ENCODE data around the gene SSUH2. TPM values are rescaled to one million over a fixed set of nuclear protein-coding genes. Genes with fewer than 3 reads are reported as not detected.

SSUH2 gene
- polyA plus RNA-seq, 3 donors, result not detected

- H2AFZ ChIP-seq (ENCODE audit: insufficient read depth, low read depth, low read length, poor library complexity, severe bottlenecking), result no peak overlapping the region
- H3K4me1 ChIP-seq (ENCODE audit: control insufficient read depth in 1 of 2, insufficient read depth in 2 of 2, low read length in 2 of 2), result no peaks in the 10 kb centered on the region
- no peaks in the 10 kb centered on the region for H4K20me1 ChIP-seq (ENCODE audit: insufficient read depth, low read length)
- no peaks in the 10 kb centered on the region for H3K36me3 Mint-ChIP-seq
- H3K4me2 ChIP-seq (replicated peaks; ENCODE audit: extremely low read depth, low read length, poor library complexity, severe bottlenecking), result no peak overlapping the region
- peaks cover 4% of the 10 kb centered on the region for H3K4me1 Mint-ChIP-seq
- H3K4me3 Mint-ChIP-seq, result peak overlapping the region in 1 of 2 donors; percentile 30
- no peaks in the 10 kb centered on the region for H3K36me3 ChIP-seq (replicated peaks in 1 of 2; ENCODE audit: control insufficient read depth in 1 of 2, insufficient read depth in 2 of 2, low read length in 2 of 2)
- TF ChIP-seq, protein P1, sequence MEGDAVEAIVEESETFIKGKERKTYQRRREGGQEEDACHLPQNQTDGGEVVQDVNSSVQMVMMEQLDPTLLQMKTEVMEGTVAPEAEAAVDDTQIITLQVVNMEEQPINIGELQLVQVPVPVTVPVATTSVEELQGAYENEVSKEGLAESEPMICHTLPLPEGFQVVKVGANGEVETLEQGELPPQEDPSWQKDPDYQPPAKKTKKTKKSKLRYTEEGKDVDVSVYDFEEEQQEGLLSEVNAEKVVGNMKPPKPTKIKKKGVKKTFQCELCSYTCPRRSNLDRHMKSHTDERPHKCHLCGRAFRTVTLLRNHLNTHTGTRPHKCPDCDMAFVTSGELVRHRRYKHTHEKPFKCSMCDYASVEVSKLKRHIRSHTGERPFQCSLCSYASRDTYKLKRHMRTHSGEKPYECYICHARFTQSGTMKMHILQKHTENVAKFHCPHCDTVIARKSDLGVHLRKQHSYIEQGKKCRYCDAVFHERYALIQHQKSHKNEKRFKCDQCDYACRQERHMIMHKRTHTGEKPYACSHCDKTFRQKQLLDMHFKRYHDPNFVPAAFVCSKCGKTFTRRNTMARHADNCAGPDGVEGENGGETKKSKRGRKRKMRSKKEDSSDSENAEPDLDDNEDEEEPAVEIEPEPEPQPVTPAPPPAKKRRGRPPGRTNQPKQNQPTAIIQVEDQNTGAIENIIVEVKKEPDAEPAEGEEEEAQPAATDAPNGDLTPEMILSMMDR (IDR thresholded peaks at IDR 0.05), result no peak
- intact Hi-C loops (cut with micrococcal nuclease), result loop anchor here (5.0 to 10.0 kb wide), 2 partner anchors 179 to 181 kb away; no protein-coding TSS in a partner anchor
- H3K9ac ChIP-seq (ENCODE audit: insufficient read depth, low read length, poor library complexity, severe bottlenecking), result no peak overlapping the region
- no peaks in the 10 kb centered on the region for H3K27me3 ChIP-seq (ENCODE audit: control insufficient read depth in 2 of 2, insufficient read depth in 2 of 2, low read length in 2 of 2)
- DNase-seq, result no peak
- no peak overlapping the region for H3K4me3 ChIP-seq (replicated peaks in 1 of 3; ENCODE audit: low read depth in 2 of 3, low read length in 3 of 3)
- H3K79me2 ChIP-seq (ENCODE audit: insufficient read depth, low read length), result no peaks in the 10 kb centered on the region
- peaks cover 6 to 7% of the 10 kb centered on the region in 2 donors for H3K9me3 ChIP-seq (replicated peaks in 1 of 2; ENCODE audit: control insufficient read depth in 1 of 2, insufficient read depth in 1 of 2, low read length in 2 of 2)
- no peak overlapping the region for H3K27ac ChIP-seq (ENCODE audit: low read depth in 1 of 2, low read length in 2 of 2)
- peak overlapping the region in 1 of 7 donors; percentile 17 for H3K27ac Mint-ChIP-seq
- 79% methylated on average over 11 of the region's 14 CpGs for WGBS (ENCODE audit: insufficient coverage)
- peaks cover 3 to 7% (median 4%) of the 10 kb centered on the region in 3 donors for H3K27me3 Mint-ChIP-seq (ENCODE audit: low read depth in 3 of 3)
- peaks cover 0 to 7% (median 4%) of the 10 kb centered on the region in 7 donors for H3K9me3 Mint-ChIP-seq
These were observed 20.9 kb downstream of the SSUH2 start for GRCh38 chr3:8623741-8624140.

DNA sequence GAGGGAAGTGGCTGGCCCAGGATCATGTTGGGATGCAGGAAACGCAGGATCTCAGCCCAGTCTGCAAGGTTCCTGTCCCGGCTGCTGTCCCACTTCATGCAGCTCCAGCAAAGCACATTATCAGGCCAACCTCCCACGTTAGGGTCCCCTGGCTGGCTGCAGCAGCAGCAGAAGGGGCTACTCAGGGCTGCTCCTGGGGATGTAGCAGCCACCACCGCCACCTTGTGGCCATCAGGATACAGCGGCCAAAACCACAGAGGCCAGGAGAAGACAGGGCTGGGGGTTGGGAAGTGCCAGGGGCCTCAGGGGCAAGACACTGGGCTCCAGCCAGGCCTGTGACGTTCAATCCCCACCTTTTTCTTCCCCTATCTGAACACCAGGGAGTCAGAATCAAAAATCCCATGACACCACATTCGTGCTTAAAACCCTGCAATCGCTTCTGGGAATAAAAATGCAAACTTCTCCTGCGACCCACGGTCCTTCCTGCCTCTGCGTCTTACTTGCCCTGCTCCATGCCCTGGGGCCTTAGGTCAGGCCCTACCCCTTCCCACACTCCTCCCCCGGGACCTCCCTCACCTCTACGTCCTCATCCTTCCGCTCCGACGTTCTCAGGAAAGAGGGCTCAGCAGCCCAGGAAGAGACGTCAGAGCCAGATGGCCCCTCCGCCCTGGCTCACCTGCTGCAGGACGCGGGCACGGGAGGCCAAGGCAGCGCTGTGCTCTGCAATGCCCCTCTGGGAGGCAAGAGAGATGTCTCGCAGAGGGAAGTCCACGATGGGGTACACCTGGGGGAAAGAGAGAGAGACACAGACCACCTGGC is 21.5 kb downstream of the SSUH2 start:
- peaks cover 6 to 13% of the 10 kb centered on the region in 2 donors for H3K9me3 ChIP-seq (replicated peaks in 1 of 2; ENCODE audit: control insufficient read depth in 1 of 2, insufficient read depth in 1 of 2, low read length in 2 of 2)
- intact Hi-C loops (cut with micrococcal nuclease), result loop anchor here (5.0 to 10.0 kb wide), 2 partner anchors 178 to 181 kb away; no protein-coding TSS in a partner anchor
- 41% methylated on average over 23 of the region's 24 CpGs for WGBS (ENCODE audit: insufficient coverage)
- TF ChIP-seq, protein P1 (IDR thresholded peaks at IDR 0.05), result peak; percentile 84
- H3K27ac ChIP-seq (ENCODE audit: low read depth in 1 of 2, low read length in 2 of 2), result no peak overlapping the region
- no peaks in the 10 kb centered on the region for H3K4me1 ChIP-seq (ENCODE audit: control insufficient read depth in 1 of 2, insufficient read depth in 2 of 2, low read length in 2 of 2)
- H3K79me2 ChIP-seq (ENCODE audit: insufficient read depth, low read length), result no peaks in the 10 kb centered on the region
- H3K4me2 ChIP-seq (replicated peaks; ENCODE audit: extremely low read depth, low read length, poor library complexity, severe bottlenecking), result no peak overlapping the region
- no peaks in the 10 kb centered on the region for H3K27me3 ChIP-seq (ENCODE audit: control insufficient read depth in 2 of 2, insufficient read depth in 2 of 2, low read length in 2 of 2)
- H3K4me3 ChIP-seq (replicated peaks in 1 of 3; ENCODE audit: low read depth in 2 of 3, low read length in 3 of 3), result no peak overlapping the region
- Mint-ChIP-seq H3K4me1 (peaks cover 4% of the 10 kb centered on the region), H3K4me3 (peak overlapping the region in 1 of 2 donors; percentile 30), H3K36me3 (no peaks in the 10 kb centered on the region), H3K27ac (peak overlapping the region in 1 of 7 donors; percentile 17), H3K27me3 (ENCODE audit: low read depth in 3 of 3) (peaks cover 3 to 7% (median 4%) of the 10 kb centered on the region in 3 donors), H3K9me3 (peaks cover 0 to 14% (median 7%) of the 10 kb centered on the region in 7 donors)
- H3K9ac ChIP-seq (ENCODE audit: insufficient read depth, low read length, poor library complexity, severe bottlenecking), result no peak overlapping the region
- H3K36me3 ChIP-seq (replicated peaks in 1 of 2; ENCODE audit: control insufficient read depth in 1 of 2, insufficient read depth in 2 of 2, low read length in 2 of 2), result no peaks in the 10 kb centered on the region
- H4K20me1 ChIP-seq (ENCODE audit: insufficient read depth, low read length), result no peaks in the 10 kb centered on the region
- H2AFZ ChIP-seq (ENCODE audit: insufficient read depth, low read depth, low read length, poor library complexity, severe bottlenecking), result no peak overlapping the region
- DNase-seq, result peak in 1 of 3 donors; percentile 27
